Measurements from ENCODE around the gene NEU3. TPM values are rescaled to one million over a fixed set of nuclear protein-coding genes. Genes with fewer than 3 reads are reported as not detected.

Gene NEU3
- total and polyA plus RNA-seq, 2 of the 13 experiments (the other 11 are each of a cell fraction or from before 2014, with no cell fraction given), result 6.3 to 15.3 TPM

GRCh38 chr11:74980634-74981033, 8.1 kb upstream of the NEU3 start:
- TF ChIP-seq ZNF44 (CRISPR knock-in tag; IDR thresholded peaks at IDR 0.05), result no peak
- TF ChIP-seq RNF2 (conservative IDR thresholded peaks at IDR 0.05; ENCODE audit: low read depth), result no peak
- TF ChIP-seq ZNF839 (CRISPR knock-in tag; IDR thresholded peaks at IDR 0.05; ENCODE audit: borderline replicate concordance), result no peak
- TF ChIP-seq, protein P1, sequence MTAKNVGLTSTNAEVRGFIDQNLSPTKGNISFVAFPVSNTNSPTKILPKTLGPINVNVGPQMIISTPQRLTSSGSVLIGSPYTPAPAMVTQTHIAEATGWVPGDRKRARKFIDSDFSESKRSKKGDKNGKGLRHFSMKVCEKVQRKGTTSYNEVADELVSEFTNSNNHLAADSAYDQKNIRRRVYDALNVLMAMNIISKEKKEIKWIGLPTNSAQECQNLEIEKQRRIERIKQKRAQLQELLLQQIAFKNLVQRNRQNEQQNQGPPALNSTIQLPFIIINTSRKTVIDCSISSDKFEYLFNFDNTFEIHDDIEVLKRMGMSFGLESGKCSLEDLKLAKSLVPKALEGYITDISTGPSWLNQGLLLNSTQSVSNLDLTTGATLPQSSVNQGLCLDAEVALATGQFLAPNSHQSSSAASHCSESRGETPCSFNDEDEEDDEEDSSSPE (CRISPR knock-in tag; IDR thresholded peaks at IDR 0.05), result no peak
- TF ChIP-seq ZNF501 (CRISPR knock-in tag; IDR thresholded peaks at IDR 0.05), result no peak
- no peak for TF ChIP-seq ZNF383 (CRISPR knock-in tag; IDR thresholded peaks at IDR 0.05; ENCODE audit: borderline replicate concordance)
- TF ChIP-seq ATRX (CRISPR knock-in tag; IDR thresholded peaks at IDR 0.05; ENCODE audit: borderline replicate concordance), result no peak
- no peak for TF ChIP-seq RFX3 (CRISPR knock-in tag; IDR thresholded peaks at IDR 0.05)
- TF ChIP-seq SETDB1 (CRISPR knock-in tag; IDR thresholded peaks at IDR 0.05; ENCODE audit: borderline replicate concordance), result no peak
- no peak for TF ChIP-seq ZFYVE20 (CRISPR knock-in tag; IDR thresholded peaks at IDR 0.05; ENCODE audit: borderline replicate concordance, low read depth)
- TF ChIP-seq SAP130 (CRISPR knock-in tag; IDR thresholded peaks at IDR 0.05; ENCODE audit: low read depth), result no peak
- TF ChIP-seq, protein P2, sequence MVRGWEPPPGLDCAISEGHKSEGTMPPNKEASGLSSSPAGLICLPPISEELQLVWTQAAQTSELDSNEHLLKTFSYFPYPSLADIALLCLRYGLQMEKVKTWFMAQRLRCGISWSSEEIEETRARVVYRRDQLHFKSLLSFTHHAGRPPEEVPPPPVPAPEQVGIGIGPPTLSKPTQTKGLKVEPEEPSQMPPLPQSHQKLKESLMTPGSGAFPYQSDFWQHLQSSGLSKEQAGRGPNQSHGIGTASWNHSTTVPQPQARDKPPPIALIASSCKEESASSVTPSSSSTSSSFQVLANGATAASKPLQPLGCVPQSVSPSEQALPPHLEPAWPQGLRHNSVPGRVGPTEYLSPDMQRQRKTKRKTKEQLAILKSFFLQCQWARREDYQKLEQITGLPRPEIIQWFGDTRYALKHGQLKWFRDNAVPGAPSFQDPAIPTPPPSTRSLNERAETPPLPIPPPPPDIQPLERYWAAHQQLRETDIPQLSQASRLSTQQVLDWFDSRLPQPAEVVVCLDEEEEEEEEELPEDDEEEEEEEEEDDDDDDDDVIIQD (CRISPR knock-in tag; IDR thresholded peaks at IDR 0.05; ENCODE audit: low read depth), result no peak
- no peak for TF ChIP-seq MTF2 (CRISPR knock-in tag; IDR thresholded peaks at IDR 0.05; ENCODE audit: borderline replicate concordance)
- TF ChIP-seq WIZ (CRISPR knock-in tag; IDR thresholded peaks at IDR 0.05), result no peak
- no peak for TF ChIP-seq ZNF556 (CRISPR knock-in tag; IDR thresholded peaks at IDR 0.05; ENCODE audit: borderline replicate concordance)
- TF ChIP-seq MAF1 (CRISPR knock-in tag; IDR thresholded peaks at IDR 0.05; ENCODE audit: borderline replicate concordance), result no peak
- no peak for TF ChIP-seq ZNF484 (CRISPR knock-in tag; IDR thresholded peaks at IDR 0.05; ENCODE audit: borderline replicate concordance, low read depth)
- no peak for TF ChIP-seq ZNF362 (CRISPR knock-in tag; IDR thresholded peaks at IDR 0.05; ENCODE audit: borderline replicate concordance)
- no peak for TF ChIP-seq EEA1 (CRISPR knock-in tag; IDR thresholded peaks at IDR 0.05; ENCODE audit: borderline replicate concordance)
- H2AFZ ChIP-seq (ENCODE audit: low read length), result no peak overlapping the region
- H3K4me1 ChIP-seq (ENCODE audit: insufficient read depth, low read length), result peaks cover 56% of the 10 kb centered on the region
- ChIA-PET CTCF (ENCODE audit: low intra/inter-chr PET ratio, low total read pairs) (no interaction called here), POLR2A (no interaction called here)
- no peaks in the 10 kb centered on the region for H3K9me3 ChIP-seq (ENCODE audit: low read length)
- H3K36me3 ChIP-seq (replicated peaks in 1 of 2; ENCODE audit: control insufficient read depth in 1 of 2, insufficient read depth in 2 of 2, low read length in 2 of 2), result peaks cover 8 to 19% of the 10 kb centered on the region in 2 experiments; a peak in 4 of 5 replicates
- intact Hi-C loops (cut with micrococcal nuclease; ENCODE audit: unreplicated experiment) (no loop called here), in situ Hi-C loops (cut with HindIII; ENCODE audit: extremely low pct_ligation_motif_present, low pct_unique_long_range_greater_than_20kb) (no loop called here)
- no peak overlapping the region for H3K4me2 ChIP-seq (ENCODE audit: low read depth, low read length)
- BruUV-seq (replicated peaks), result no TSS peak
- no peaks in the 10 kb centered on the region for H4K20me1 ChIP-seq (ENCODE audit: insufficient read depth, low read length)
- no peaks in the 10 kb centered on the region for H3K79me2 ChIP-seq (ENCODE audit: insufficient read depth, low read length)
- FAIRE-seq, result no peak
- DNase-seq (ENCODE audit: low spot score), result no peak
- ATAC-seq, result no peak
- no peak overlapping the region for H3K9ac ChIP-seq (ENCODE audit: insufficient read depth, low read depth, low read length)
- no peaks in the 10 kb centered on the region for H3K27me3 ChIP-seq (ENCODE audit: control insufficient read depth in 1 of 2, insufficient read depth in 2 of 2, low read length in 2 of 2)
- 96% methylated on average over 2 of the region's 2 CpGs for WGBS (ENCODE audit: low lambda C conversion rate)
- no peak overlapping the region for H3K4me3 ChIP-seq (replicated peaks in 1 of 3; ENCODE audit: insufficient read depth in 1 of 3, low read depth in 2 of 3, low read length in 3 of 3)
- no peak overlapping the region for H3K27ac ChIP-seq (ENCODE audit: extremely low read length, insufficient read depth, low read length)
